Measurements from ENCODE around the gene SERTAD1.
"Not testable (repeated sequence)": the region's sequence is repeated elsewhere in the genome, so short reads cannot be mapped to it uniquely, and the experiment has no call there.

SERTAD1 gene

GRCh38 chr19:40450664-40451063, 24.9 kb upstream of the SERTAD1 start:
- no peak for DNase-seq

GRCh38 chr19:40449506-40449905, 23.7 kb upstream of the SERTAD1 start:
- DNase-seq = no peak

GRCh38 chr19:40446263-40446784, 20.5 kb upstream of the SERTAD1 start:
- DNase-seq = no peak

- no peak for DNase-seq
These were observed 20.0 kb upstream of the SERTAD1 start for GRCh38 chr19:40445780-40446262.

GRCh38 chr19:40444825-40445312, 19.1 kb upstream of the SERTAD1 start:
- no peak for DNase-seq

- DNase-seq = peak; percentile 95
These were observed 18.4 kb upstream of the SERTAD1 start, which contains the start of gene SERTAD3 for GRCh38 chr19:40444000-40444824. TSS of gene SERTAD3 (minus strand) at chr19:40444335. CDS start at chr19:40442080, 2,255 bp downstream.

GRCh38 chr19:40443131-40443999, 17.6 kb upstream of the SERTAD1 start:
- peak; percentile 93 for DNase-seq

GRCh38 chr19:40442328-40443130, 16.7 kb upstream of the SERTAD1 start:
- no peak for DNase-seq

- DNase-seq = no peak
These were observed 16.0 kb upstream of the SERTAD1 start for GRCh38 chr19:40441719-40442253.

- DNase-seq = no peak
These were observed 12.5 kb upstream of the SERTAD1 start for GRCh38 chr19:40438284-40438683.

GRCh38 chr19:40433391-40434216, 7.8 kb upstream of the SERTAD1 start:
- DNase-seq = peak; percentile 62

- not testable (repeated sequence) for DNase-seq
These were observed 7.0 kb upstream of the SERTAD1 start for GRCh38 chr19:40432760-40433159.

GRCh38 chr19:40431698-40432097, 5.9 kb upstream of the SERTAD1 start:
- DNase-seq = no peak

GRCh38 chr19:40430242-40430641, 4.5 kb upstream of the SERTAD1 start:
- not testable (repeated sequence) for DNase-seq

GRCh38 chr19:40428197-40428596, 2.4 kb upstream of the SERTAD1 start:
- DNase-seq = not testable (repeated sequence)

- no peak for DNase-seq
These were observed 949 bp downstream of the SERTAD1 start for GRCh38 chr19:40424637-40425449.

- DNase-seq = no peak
These were observed 1.9 kb downstream of the SERTAD1 start for GRCh38 chr19:40423938-40424337.

- no peak for DNase-seq
These were observed 2.8 kb downstream of the SERTAD1 start for GRCh38 chr19:40422748-40423566.

Data from GOT3 (cell line).